PFSK-1 (cell line): ENCODE measurements around the gene BIRC7.

Experiments
- POLR2AphosphoS5 ChIP-seq: IDR thresholded peaks from 2 replicates; pipeline ENCODE4 v1.6.1; 2012; ENCODE audit warnings: low read depth, mild to moderate bottlenecking, control low read depth, low read length, moderate library complexity
- SIN3A ChIP-seq: IDR thresholded peaks from 2 replicates; pipeline ENCODE4 v1.6.1; 2012; ENCODE audit warnings: mild to moderate bottlenecking, low read length, moderate library complexity, borderline replicate concordance; ENCODE audit not compliant: insufficient read depth
- TAF1 ChIP-seq: IDR thresholded peaks from 2 replicates; pipeline ENCODE4 v1.6.1; 2012; ENCODE audit warnings: low read length, control low read depth, borderline replicate concordance; ENCODE audit not compliant: insufficient read depth
- TF ChIP-seq, protein P1 (sequence below), 2 experiments: IDR thresholded peaks; 2 replicates each; pipeline versions ENCODE4 v1.6.1 to v1.8.0; 2011 to 2012; ENCODE audit warnings: low read depth in 2 of 2, low read length in 2 of 2, control low read depth in 1 of 2, inconsistent platforms in 1 of 2, mild to moderate bottlenecking in 1 of 2, moderate library complexity in 1 of 2; ENCODE audit not compliant: insufficient read depth in 1 of 2

DNA sequence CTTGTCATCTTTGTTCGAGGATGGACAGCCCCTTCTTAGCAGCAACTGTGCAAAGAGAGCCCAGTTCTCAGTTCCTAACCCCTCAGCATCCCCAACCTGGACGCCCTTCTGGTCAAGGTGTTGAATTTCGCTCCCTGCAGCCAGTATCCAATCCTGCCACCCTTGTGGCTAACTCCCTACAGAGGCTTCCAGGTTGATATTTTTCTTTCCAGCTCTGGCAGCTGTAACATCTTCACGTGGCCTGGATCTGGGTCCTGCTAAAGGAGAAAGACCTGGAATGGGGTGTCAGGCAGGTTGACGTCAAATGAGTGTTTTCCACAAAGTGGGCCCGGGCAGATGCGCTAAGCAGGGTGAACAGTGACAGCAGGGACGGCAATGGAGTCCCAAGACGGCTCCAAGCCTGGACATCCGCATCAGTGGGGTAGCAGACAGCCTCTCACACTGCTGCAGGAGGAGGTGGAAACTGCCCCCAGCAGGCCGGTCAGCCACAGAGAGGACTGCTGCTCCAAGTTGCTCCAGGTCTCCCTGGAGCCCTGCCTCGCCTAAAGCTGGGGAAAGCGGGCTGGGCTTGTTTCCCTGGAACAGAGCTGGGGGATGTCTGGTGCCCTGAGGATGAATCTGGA lies 18.7 kb upstream of the BIRC7 start:
- TF ChIP-seq, protein P1, sequence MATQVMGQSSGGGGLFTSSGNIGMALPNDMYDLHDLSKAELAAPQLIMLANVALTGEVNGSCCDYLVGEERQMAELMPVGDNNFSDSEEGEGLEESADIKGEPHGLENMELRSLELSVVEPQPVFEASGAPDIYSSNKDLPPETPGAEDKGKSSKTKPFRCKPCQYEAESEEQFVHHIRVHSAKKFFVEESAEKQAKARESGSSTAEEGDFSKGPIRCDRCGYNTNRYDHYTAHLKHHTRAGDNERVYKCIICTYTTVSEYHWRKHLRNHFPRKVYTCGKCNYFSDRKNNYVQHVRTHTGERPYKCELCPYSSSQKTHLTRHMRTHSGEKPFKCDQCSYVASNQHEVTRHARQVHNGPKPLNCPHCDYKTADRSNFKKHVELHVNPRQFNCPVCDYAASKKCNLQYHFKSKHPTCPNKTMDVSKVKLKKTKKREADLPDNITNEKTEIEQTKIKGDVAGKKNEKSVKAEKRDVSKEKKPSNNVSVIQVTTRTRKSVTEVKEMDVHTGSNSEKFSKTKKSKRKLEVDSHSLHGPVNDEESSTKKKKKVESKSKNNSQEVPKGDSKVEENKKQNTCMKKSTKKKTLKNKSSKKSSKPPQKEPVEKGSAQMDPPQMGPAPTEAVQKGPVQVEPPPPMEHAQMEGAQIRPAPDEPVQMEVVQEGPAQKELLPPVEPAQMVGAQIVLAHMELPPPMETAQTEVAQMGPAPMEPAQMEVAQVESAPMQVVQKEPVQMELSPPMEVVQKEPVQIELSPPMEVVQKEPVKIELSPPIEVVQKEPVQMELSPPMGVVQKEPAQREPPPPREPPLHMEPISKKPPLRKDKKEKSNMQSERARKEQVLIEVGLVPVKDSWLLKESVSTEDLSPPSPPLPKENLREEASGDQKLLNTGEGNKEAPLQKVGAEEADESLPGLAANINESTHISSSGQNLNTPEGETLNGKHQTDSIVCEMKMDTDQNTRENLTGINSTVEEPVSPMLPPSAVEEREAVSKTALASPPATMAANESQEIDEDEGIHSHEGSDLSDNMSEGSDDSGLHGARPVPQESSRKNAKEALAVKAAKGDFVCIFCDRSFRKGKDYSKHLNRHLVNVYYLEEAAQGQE (IDR thresholded peaks at IDR 0.05; ENCODE audit: insufficient read depth in 1 of 2, low read depth in 2 of 2, low read length in 2 of 2): no peak
- no peak for TF ChIP-seq SIN3A
- no peak for TF ChIP-seq TAF1
- no peak for TF ChIP-seq POLR2AphosphoS5
